Tongue (tissue), 2 donors: ENCODE measurements around the gene KCTD5. TPM values are rescaled to one million over a fixed set of nuclear protein-coding genes. Genes with fewer than 3 reads are reported as not detected.

Experiments
- DNase-seq: peaks from one replicate; pipeline ENCODE4 v3.0.0-alpha.2; 2015
- total RNA-seq: library from RNA; depleted of rRNA; stranded (reverse); fragments of >200 nt; gene quantifications from one replicate; pipeline ENCODE4 v1.2.3, GENCODE V29; 2014

Gene KCTD5
- total RNA-seq, 1 donor from 2014 or later, result 28.4 TPM

DNA sequence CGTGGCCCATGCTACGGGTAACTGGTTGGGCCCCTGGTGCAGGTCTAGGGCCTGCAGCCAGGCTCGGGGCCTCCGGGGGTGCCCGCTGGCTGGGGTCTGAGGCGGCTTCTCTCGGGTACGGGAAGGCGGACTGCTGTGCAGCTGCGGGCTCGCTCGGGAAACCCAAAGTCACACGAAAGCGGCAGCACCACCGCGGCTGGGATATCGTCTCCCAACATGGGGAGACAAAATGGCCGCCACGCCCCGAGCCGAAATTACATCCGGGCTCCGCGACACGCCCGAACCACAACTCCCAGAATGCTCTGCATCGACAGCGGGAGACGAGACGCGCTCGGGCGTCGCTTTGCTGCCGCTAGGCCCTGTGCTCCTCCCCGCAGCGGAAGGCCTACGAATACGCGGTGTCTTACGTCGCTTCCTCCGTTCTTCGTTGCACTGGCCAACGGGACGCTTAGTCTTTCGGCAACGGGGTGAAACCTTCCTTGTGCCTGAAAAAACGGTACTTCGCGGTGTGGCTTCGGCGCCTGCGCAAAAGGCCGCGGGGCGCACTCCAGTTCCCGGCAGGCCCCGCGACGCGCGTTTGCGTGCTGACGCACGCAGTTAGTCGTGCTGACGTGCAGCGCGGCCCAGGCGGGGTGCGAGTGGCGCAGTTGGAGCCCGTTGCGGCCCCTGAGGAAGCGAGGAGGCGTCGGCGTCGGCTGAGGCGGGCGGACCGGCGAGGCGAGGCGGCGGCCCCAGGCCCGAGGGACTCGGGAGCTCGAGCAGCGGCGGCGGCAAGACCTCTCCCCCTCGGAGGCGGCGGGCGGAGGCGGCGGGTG is 69.9 kb downstream of the KCTD5 start, which contains the start of gene SRRM2:
SRRM2 (plus strand) TSS at position 604 of the 815 bp plus-strand sequence. CDS start 3,727 bp downstream, outside the sequence.
- DNase-seq, result peak; percentile 99

DNA sequence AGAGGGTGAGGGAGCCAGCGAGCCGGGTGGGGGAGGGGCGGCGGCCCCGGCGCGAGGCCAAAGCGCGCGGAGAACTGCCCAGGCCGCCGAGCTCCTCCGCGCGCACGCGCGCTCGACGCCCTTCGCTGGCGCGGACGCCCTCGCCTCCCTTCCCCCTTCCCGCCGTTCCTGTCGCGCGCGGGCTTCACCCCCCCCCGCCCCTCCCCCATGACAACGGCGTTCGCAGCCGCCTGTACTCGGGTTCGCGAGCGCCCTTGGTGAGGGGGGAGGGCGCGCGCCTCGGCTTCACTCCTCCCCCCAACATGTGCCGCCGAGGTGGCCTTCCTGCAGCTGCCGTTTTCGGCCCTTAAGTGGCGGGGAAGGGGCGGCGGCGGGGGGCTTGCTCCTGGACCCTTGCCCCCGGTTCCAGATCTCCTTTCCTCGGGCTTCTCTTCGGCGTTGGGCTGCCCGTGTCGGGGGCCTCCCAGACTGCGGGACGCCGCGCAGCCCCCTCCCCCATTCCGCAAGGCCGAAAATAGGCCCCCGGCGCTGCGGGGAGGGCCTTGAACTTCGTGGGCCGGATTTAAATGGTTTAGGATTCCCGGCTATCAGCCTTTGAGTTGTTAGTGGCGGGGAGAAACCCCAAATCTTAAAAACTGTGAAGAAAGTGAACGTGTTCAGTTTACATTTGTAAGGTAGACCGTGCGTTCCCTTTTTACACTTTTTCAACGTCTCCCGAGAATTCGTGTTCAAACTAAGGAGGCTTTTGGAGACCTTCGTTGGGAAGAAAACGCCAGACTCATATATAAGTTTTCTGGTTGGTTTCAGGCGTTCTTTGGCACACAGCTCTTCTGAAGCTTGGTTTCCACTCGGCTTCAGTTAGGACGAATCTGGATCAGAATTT is 70.8 kb downstream of the KCTD5 start:
- DNase-seq, result peak; percentile 92

DNA sequence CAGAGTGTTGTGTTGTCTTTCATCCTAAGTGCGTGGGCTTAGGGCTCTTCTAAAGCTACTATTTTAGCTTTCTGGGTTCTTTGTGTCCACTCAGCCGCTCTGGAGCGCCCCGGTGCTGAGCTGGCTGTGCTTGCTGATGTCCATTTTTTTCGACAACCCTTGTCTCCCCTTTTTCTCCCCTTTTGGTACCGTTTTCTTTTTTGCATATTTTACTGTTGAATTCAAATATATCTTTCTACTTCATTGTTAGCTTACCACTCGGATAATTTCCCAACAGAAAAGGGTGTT is 71.4 kb downstream of the KCTD5 start:
- peak; percentile 38 for DNase-seq

DNA sequence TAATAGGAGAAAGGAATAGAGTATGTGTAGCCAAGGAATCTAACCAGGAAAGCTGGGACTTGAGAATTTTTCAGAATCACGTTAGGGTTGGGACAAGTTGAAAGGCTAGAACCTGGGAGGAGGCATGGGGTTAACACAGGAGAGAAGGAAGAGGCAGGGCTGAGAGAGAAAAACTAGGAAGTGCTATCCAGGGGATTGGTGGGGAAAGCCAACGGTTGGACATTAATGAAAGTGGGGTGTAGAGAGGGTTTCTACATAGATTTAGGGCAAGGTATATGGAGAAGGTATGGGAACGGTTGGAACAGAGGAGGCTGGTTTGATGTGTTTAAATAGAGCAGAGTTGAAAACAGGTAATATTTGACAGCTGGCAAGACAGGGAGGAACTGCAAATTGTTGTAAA is 72.8 kb downstream of the KCTD5 start:
- no peak for DNase-seq

DNA sequence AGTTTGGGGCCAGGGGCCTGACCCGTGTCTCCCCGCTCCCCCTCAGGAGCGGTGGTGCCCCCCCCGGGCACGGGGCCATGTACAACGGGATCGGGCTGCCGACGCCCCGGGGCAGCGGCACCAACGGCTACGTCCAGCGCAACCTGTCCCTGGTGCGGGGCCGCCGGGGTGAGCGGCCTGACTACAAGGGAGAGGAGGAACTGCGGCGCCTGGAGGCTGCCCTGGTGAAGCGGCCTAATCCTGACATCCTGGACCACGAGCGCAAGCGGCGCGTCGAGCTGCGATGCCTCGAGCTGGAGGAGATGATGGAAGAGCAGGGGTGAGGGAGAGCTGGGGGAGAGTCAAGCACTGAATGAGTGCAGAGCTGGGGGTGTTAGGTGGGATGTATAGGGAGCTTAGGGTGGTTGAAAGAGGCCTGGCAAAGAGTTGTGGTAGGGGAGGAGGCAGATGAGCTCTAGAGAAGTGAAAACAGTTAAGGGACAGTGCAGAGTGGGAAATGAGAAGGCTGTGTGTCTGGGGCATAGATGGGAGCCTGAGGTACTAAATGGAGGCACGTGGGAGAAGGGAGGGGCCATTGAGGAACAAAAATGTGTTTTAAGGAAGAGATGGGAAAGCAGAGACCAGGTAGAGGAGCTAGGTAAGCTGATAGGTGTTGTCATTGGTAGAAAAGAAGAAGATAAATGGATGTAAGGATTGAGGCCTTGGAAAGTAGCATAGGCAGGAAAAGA is 74.1 kb downstream of the KCTD5 start:
- no peak for DNase-seq

DNA sequence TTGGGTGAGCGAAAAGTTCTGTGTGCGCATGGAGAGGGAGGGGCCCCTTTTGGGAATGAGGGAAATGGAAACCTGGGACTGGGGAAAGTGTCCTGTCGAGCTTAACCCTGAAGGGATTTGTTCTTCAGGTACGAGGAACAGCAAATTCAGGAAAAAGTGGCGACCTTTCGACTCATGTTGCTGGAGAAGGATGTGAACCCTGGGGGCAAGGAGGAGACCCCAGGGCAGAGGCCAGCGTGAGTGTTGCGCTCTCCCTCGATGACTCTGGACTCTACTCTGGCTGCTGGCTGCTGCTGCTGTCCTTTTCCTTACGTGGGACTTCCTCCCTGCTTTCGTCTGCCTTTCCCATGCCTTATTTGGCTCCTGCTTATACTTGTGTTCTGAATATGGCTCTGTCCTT is 75.0 kb downstream of the KCTD5 start:
- DNase-seq, result no peak

Other genes starting within 250 kb of the KCTD5 start
- 3.4 TPM for gene TEDC2, start 222.4 kb upstream of the KCTD5 start, total RNA-seq
- gene NTN3, start 211.2 kb upstream of the KCTD5 start, total RNA-seq, result 9.1 TPM
- 20.4 TPM for gene TBC1D24, start 207.4 kb upstream of the KCTD5 start, total RNA-seq
- 22.9 TPM for gene ATP6V0C, start 168.6 kb upstream of the KCTD5 start, total RNA-seq
- gene AMDHD2, start 162.2 kb upstream of the KCTD5 start, total RNA-seq, result 24.6 TPM
- gene CEMP1, start 151.1 kb upstream of the KCTD5 start, total RNA-seq, result 0.72 TPM
- 24.5 TPM for gene PDPK1, start 144.5 kb upstream of the KCTD5 start, total RNA-seq
- gene PRSS27, start 37.7 kb downstream of the KCTD5 start, total RNA-seq, result 3.5 TPM
- 170 TPM for gene SRRM2, start 70.1 kb downstream of the KCTD5 start, total RNA-seq
- 155 TPM for gene ELOB, start 94.8 kb downstream of the KCTD5 start, total RNA-seq
- 2.9 TPM for gene PRSS33, start 105.0 kb downstream of the KCTD5 start, total RNA-seq
- not detected for gene PRSS41, start 115.9 kb downstream of the KCTD5 start, total RNA-seq
- gene PRSS21, start 134.7 kb downstream of the KCTD5 start, total RNA-seq, result not detected
- 1,549 TPM for gene ZG16B, start 147.8 kb downstream of the KCTD5 start, total RNA-seq
- gene PRSS22, start 175.6 kb downstream of the KCTD5 start, total RNA-seq, result 18.2 TPM
- 37.0 TPM for gene FLYWCH2, start 200.7 kb downstream of the KCTD5 start, total RNA-seq
- gene FLYWCH1, start 229.4 kb downstream of the KCTD5 start, total RNA-seq, result 21.6 TPM